IPS-15b (cell line): ENCODE measurements around the gene HIVEP3.
A peak's percentile ranks its signal among the peaks of the same experiment; 100 is the strongest.

ENCODE experiments used
- H3K27me3 ChIP-seq: one replicate; pipeline ENCODE4 v1.6.1; 2013; ENCODE audit warnings: low read length; ENCODE audit not compliant: control insufficient read depth, insufficient read depth
- H3K36me3 ChIP-seq: one replicate; pipeline ENCODE4 v1.6.1; 2013; ENCODE audit warnings: low read length; ENCODE audit not compliant: control insufficient read depth, insufficient read depth
- H3K4me1 ChIP-seq: one replicate; pipeline ENCODE4 v1.6.1; 2013; ENCODE audit warnings: mild to moderate bottlenecking, low read length; ENCODE audit not compliant: control insufficient read depth, insufficient read depth
- H3K4me3 ChIP-seq: one replicate; pipeline ENCODE4 v1.5.1; 2013; ENCODE audit warnings: low read depth, low read length
- H3K9ac ChIP-seq: one replicate; pipeline ENCODE4 v1.6.1; 2013; ENCODE audit warnings: low read depth, mild to moderate bottlenecking, low read length
- H3K9me3 ChIP-seq: one replicate; pipeline ENCODE4 v1.6.1; 2013; ENCODE audit warnings: mild to moderate bottlenecking, low read length; ENCODE audit not compliant: control insufficient read depth, insufficient read depth

HIVEP3 gene

GRCh38 chr1:41518471-41518870 is 400.3 kb downstream of the HIVEP3 start:
- Histone ChIP-seq H3K4me3 (no peak overlapping the region), H3K9ac (no peak overlapping the region)

DNA sequence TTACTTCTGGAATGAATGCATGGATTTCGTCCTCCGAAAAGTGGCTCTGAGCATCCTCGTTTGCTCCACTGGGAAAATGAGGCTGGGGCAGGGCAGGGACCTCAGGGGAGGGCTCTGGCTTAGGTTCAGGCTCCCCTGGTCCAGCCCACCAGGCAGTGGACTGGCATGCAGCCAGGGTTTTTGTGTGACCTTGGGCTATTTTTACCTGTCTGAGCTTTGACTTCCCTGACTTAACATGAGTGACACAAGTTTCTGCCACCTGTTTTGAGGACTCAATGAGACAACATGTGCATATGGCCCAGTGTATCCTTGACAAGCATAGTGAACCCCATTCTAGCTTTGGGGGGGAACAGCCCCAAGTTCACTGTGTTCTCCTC is 401.7 kb downstream of the HIVEP3 start:
- Histone ChIP-seq H3K9ac (no peak overlapping the region), H3K4me1 (peaks cover 9% of the 10 kb centered on the region), H3K9me3 (no peaks in the 10 kb centered on the region), H3K36me3 (no peaks in the 10 kb centered on the region), H3K4me3 (no peak overlapping the region), H3K27me3 (peaks cover 8% of the 10 kb centered on the region)

More at GRCh38 chr1:41518471-41518870, 400.3 kb downstream of the HIVEP3 start:
- Histone ChIP-seq H3K4me1 (peaks cover 9% of the 10 kb centered on the region), H3K36me3 (no peaks in the 10 kb centered on the region), H3K27me3 (peaks cover 8% of the 10 kb centered on the region), H3K9me3 (no peaks in the 10 kb centered on the region)

DNA sequence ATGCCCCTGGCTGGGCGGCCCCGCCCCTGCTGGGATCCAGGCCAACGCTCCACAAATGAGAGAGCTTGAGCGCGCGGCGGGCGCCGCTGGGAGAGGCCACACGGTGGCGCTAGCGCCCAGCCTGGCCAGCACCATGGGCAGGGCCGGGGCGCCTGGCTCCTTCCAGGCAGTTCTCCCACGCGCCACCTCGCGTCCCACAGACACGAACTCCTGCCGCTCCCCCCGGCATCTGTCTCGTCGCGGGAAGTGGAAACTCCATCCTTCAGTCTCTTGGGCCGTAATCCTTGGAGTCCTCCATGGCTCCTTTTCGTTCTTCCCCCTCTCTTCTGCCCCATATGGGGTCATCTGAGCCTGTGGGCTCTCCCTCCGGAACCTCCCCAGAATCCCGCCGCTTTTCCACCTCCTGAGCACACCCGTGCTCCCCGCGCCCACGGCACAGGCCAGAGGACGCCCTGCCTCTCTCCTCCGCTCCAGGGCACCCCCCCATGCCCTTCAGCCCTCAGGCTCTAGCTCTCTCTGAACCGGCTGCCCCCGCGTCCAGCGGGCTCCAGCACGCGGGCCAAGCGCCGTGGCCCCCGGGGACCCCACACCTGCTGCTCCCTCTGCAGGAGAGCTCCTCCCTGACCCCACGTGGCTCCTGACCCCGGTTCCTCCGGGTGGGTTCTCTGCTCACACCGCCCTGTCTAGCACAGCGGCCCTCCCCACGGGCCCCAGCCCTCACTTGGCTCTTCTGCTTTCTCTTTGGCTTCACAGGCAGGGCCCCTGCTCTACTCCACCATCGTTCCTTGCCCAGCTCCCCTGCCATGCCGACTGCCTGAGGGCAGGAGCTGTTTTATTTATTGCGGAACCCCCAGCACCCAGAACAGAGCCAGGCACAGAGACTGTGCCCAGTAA is 402.3 kb downstream of the HIVEP3 start:
- H3K4me3 ChIP-seq, result peak overlapping the region; percentile 46
- no peak overlapping the region for H3K9ac ChIP-seq
- H3K36me3 ChIP-seq, result no peaks in the 10 kb centered on the region

DNA sequence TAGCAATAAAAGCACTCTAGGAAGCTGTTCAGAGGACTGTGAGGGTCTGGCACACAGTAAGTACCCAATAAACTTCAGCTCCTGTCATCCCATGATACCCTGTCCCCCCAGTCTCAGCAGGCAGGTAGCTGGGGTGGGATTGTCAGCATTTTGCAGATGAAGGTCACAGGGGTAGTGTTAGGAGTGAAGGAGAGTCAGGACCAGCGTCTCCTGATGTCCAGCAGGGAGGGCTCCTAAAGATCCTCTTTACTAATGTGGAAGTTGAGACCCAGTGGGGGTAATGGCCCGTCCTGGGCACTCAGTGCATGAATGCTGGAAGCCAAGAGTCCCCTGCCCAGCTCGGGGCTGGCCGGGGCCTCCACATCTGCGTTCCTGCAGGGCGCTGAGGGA is 402.9 kb downstream of the HIVEP3 start:
- Histone ChIP-seq H3K27me3 (peaks cover 8% of the 10 kb centered on the region), H3K9me3 (no peaks in the 10 kb centered on the region), H3K36me3 (no peaks in the 10 kb centered on the region), H3K9ac (no peak overlapping the region), H3K4me3 (peak overlapping the region; percentile 2), H3K4me1 (peaks cover 9% of the 10 kb centered on the region)

More for the DNA sequence above, 402.3 kb downstream of the HIVEP3 start:
- Histone ChIP-seq H3K4me1 (peaks cover 9% of the 10 kb centered on the region), H3K9me3 (no peaks in the 10 kb centered on the region), H3K27me3 (peaks cover 8% of the 10 kb centered on the region)

GRCh38 chr1:41515131-41515678 is 403.5 kb downstream of the HIVEP3 start:
- H3K4me3 ChIP-seq, result no peak overlapping the region
- H3K27me3 ChIP-seq, result peaks cover 8% of the 10 kb centered on the region
- no peak overlapping the region for H3K9ac ChIP-seq
- peaks cover 9% of the 10 kb centered on the region for H3K4me1 ChIP-seq
- H3K9me3 ChIP-seq, result no peaks in the 10 kb centered on the region
- no peaks in the 10 kb centered on the region for H3K36me3 ChIP-seq

DNA sequence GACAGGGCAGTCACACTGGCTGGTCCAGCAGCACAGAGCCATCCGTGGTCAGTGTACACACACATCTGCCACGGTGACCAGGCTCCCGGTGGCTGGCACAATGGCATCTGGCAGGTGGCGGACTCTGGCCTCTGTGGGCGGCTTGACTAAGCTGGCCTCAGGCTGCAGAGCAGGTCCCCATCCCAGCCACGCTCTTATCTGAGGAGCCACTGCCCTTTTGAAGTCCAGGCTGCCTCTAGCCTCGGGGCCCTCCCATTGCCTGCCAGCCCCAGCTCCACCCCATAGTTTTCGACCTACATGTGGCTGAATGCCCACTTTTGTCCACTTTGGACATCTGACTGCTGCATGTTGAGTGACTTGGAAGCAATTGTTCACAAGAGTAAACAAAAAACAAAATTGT is 404.3 kb downstream of the HIVEP3 start:
- Histone ChIP-seq H3K9me3 (no peaks in the 10 kb centered on the region), H3K27me3 (peaks cover 8% of the 10 kb centered on the region), H3K9ac (no peak overlapping the region), H3K4me3 (no peak overlapping the region), H3K36me3 (no peaks in the 10 kb centered on the region), H3K4me1 (peaks cover 9% of the 10 kb centered on the region)

DNA sequence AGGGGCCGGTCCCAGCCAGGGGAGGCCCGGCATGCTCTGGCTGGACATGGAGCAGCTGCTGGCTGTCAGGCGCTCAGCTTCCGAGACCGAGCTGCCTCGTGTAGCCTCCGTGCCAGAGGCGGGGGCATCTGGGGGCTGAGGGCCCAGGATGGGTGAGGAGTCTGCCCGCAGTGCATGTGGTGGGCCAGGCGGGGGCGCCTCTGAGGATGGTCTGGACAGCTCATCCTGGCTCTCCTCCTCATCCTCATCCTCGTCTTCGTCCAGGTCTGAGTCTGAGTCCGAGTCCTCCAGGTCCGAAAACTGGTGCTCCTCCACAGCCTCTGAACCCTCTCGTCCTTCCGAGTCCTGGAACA is 405.4 kb downstream of the HIVEP3 start:
- H3K36me3 ChIP-seq, result no peaks in the 10 kb centered on the region
- no peaks in the 10 kb centered on the region for H3K9me3 ChIP-seq
- peaks cover 9% of the 10 kb centered on the region for H3K4me1 ChIP-seq
- peaks cover 8% of the 10 kb centered on the region for H3K27me3 ChIP-seq
- no peak overlapping the region for H3K4me3 ChIP-seq
- H3K9ac ChIP-seq, result no peak overlapping the region

DNA sequence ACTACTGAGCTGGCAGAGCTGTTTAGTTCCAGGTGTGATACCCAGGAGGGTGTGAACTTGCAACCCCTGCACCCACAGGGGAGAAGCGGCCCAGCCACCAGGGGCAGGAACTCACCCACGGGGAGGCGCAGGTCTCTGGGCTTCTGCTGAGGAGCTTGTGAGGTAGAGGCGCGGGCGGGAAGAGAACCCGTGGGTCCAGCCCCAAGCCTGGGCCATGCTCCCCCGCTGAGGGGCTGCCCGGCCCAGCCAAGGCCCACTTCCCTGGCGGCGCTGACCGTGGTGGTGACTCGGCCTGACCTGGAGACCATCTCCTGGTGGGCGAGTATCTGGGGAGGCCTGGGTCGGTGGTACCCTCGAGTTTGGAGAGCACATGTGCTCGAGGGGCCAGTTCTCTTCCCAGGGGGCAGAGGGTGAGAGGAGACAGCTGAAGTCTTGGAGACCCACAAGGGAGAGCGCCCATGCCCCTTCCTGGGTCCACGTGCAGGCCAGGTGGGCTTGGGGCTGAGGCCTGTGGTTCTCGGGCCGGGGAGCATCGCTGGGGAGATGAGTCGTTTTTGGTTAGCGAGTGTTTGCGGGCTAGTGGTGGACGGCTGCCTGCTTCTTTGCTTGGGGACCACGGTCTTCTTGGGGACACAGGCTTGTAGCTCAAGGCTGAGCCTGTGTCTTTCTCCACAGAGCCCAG is 405.9 kb downstream of the HIVEP3 start:
- Histone ChIP-seq H3K36me3 (no peaks in the 10 kb centered on the region), H3K9me3 (no peaks in the 10 kb centered on the region), H3K4me1 (peaks cover 9% of the 10 kb centered on the region), H3K4me3 (no peak overlapping the region), H3K27me3 (peaks cover 8% of the 10 kb centered on the region), H3K9ac (no peak overlapping the region)

DNA sequence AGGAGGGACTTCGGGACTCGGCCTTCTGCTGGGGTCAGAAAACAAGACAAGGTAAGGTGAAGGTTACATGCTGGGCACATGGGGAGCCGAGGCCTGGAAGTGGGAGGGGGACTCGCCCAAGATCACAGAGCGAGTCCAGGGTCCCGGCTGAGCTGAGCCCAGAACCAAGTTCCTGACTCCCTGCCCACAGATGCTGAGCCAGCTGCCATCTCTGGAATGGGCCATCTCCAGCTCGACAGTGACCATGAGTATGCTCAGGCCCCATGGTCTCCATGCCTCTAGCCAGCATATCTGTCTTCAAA is 407.5 kb downstream of the HIVEP3 start:
- H3K4me1 ChIP-seq, result peaks cover 9% of the 10 kb centered on the region
- H3K36me3 ChIP-seq, result no peaks in the 10 kb centered on the region
- no peaks in the 10 kb centered on the region for H3K9me3 ChIP-seq
- H3K27me3 ChIP-seq, result peaks cover under 1% of the 10 kb centered on the region
- H3K9ac ChIP-seq, result no peak overlapping the region
- no peak overlapping the region for H3K4me3 ChIP-seq

DNA sequence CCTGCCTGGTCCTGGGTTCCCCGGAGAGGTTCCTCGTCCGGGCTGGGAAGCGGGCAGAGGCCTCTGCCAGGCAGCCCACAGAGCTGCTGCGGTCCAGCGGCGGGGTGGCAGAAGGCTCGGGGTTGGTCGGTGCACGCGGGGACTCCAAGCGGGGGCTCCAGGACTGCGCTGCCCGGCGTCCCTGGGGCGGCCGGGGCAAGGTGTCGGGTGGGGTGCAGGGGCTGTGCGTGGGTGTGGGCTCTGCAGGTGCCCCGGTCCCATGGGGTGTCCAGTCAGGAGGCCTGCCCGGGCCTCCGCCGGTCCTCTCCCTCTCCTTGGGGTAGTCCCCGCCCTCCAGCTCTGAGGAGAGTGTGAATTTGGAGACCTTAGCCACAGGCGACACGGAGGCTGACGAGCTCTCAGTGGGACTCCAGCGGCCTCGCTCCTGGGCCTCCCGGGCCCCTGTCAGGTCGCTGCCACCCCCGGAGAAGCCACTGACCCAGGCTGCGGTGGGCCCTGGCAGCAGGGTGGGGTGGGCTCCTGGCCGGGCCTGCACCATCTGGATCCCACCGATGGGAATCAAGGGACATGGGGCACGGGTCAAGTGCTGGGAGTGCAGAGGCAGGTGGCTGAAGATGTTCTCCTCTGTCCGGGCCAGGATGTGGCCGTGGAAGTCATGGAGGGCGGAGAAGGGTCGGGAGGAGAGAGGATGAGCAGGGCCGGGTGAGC is 408.0 kb downstream of the HIVEP3 start:
- H3K9ac ChIP-seq, result no peak overlapping the region
- H3K4me3 ChIP-seq, result no peak overlapping the region
- no peaks in the 10 kb centered on the region for H3K27me3 ChIP-seq
- no peaks in the 10 kb centered on the region for H3K36me3 ChIP-seq
- peaks cover 6% of the 10 kb centered on the region for H3K4me1 ChIP-seq
- H3K9me3 ChIP-seq, result no peaks in the 10 kb centered on the region

DNA sequence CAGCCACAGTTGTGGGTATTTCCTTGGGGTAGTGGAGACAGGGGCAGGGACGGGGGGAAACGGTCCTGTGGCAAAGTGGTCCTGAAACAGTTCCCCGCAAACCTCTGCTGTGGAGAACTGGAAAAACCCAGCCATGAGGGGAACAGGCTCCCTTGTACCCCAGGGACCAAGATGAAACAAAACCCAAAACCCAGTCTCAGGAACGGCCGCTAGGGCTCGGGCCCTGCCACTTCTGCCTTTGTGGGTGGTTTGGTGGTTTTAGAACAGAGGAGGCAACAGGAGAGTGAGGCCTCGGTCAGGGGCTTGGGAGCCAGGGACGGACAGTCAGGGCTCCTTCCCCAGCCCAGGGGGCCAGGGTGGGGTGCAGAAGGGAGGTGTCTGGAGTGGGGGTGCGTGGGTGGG is 409.5 kb downstream of the HIVEP3 start:
- no peaks in the 10 kb centered on the region for H3K27me3 ChIP-seq
- no peaks in the 10 kb centered on the region for H3K4me1 ChIP-seq
- no peak overlapping the region for H3K9ac ChIP-seq
- no peaks in the 10 kb centered on the region for H3K36me3 ChIP-seq
- H3K9me3 ChIP-seq, result no peaks in the 10 kb centered on the region
- no peak overlapping the region for H3K4me3 ChIP-seq
